ENCODE results near the gene DNAJC9.

DNA sequence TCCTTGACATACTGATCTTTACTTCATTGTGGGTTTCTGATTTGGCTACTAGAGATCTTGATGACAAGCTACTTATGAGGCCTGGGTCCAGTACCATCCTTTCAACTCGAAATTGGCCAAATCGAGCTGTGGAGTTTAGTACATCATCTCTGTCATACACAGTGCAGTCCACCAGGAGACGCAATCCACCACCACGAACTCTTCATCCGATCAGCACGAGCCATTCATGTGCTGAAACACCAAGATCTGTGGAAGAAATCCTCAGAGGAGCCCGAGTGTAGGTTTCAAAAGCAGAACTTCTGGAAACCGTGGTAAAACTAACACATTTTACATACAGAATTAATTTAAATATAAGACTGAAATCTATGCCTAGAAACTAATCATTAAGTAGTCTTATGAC lies 14.2 kb downstream of the DNAJC9 start:
- TF ChIP-seq, protein P1, sequence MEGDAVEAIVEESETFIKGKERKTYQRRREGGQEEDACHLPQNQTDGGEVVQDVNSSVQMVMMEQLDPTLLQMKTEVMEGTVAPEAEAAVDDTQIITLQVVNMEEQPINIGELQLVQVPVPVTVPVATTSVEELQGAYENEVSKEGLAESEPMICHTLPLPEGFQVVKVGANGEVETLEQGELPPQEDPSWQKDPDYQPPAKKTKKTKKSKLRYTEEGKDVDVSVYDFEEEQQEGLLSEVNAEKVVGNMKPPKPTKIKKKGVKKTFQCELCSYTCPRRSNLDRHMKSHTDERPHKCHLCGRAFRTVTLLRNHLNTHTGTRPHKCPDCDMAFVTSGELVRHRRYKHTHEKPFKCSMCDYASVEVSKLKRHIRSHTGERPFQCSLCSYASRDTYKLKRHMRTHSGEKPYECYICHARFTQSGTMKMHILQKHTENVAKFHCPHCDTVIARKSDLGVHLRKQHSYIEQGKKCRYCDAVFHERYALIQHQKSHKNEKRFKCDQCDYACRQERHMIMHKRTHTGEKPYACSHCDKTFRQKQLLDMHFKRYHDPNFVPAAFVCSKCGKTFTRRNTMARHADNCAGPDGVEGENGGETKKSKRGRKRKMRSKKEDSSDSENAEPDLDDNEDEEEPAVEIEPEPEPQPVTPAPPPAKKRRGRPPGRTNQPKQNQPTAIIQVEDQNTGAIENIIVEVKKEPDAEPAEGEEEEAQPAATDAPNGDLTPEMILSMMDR (IDR thresholded peaks at IDR 0.05; ENCODE audit: insufficient read depth, low read length) = no peak
- TF ChIP-seq GABPA (IDR thresholded peaks at IDR 0.05; ENCODE audit: low read depth) = no peak
- no peak for TF ChIP-seq REST (IDR thresholded peaks at IDR 0.05; ENCODE audit: insufficient replicate concordance, low read depth)
- TF ChIP-seq POLR2AphosphoS5 (IDR thresholded peaks at IDR 0.05; ENCODE audit: low read depth) = no peak

Data from HL-60 (cell line).